NK-92 (cell line): ENCODE results near the gene ADGRA3.
"Not testable (repeated sequence)": the region's sequence is repeated elsewhere in the genome, so short reads cannot be mapped to it uniquely, and the experiment has no call there.

Experiments
- DNase-seq: peaks from one replicate; lab custom pipeline; 2025; ENCODE audit not compliant: unreplicated experiment; lab: John Stamatoyannopoulos, UW

ADGRA3 gene

DNA sequence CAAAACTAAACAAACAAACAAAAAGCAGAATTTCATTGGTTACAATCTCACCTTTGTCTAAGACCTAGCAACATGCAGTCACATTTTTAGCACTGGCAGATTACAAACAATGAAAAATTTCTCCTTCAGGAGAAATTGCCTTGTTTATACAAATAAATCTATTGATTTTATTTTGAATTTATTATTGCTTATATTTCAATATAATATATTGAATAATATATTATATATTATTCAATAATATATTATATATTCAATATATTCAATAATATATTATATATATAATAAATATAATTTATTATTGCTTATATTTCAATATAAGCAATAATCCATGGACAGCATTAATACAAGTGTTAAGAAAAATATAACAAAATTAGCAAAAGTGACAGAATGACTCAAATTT lies 131.7 kb downstream of the ADGRA3 start:
- DNase-seq = no peak

DNA sequence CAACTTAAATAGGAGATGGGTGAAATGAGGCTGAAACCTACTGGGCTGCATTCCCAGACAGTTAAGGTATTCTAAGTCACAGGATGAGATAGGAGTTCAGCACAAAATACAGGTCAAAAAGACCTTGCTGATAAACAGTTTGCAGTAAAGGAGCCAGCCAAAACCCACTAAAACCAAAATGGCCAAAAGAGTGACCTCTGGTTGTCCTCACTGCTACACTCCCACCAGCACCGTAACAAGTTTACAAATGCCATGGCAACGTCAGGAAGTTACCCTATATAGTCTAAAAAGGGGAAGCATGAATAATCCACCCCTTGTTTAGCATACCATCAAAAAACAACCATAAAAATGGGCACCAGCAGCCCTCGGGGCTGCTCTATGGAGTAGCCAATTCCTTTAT lies 133.7 kb downstream of the ADGRA3 start:
- not testable (repeated sequence) for DNase-seq

DNA sequence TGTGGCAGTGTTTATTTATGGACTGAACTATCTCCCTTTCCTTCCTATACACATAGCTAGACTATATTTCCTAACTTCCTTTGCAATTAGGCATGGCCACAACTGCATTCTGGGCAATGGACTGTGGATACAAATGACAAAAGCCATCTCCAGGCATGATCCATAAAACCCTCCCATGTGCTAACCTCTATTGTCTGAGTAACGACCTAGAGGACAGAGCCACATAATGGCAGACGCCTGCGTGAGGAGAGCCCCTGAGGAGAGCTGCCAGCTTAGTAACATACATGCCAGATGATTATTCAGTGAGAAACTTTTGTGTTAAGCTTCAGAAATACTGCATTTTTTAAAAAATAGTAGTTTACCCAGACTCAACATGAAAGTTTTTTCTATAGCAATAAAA lies 142.9 kb downstream of the ADGRA3 start:
- no peak for DNase-seq

DNA sequence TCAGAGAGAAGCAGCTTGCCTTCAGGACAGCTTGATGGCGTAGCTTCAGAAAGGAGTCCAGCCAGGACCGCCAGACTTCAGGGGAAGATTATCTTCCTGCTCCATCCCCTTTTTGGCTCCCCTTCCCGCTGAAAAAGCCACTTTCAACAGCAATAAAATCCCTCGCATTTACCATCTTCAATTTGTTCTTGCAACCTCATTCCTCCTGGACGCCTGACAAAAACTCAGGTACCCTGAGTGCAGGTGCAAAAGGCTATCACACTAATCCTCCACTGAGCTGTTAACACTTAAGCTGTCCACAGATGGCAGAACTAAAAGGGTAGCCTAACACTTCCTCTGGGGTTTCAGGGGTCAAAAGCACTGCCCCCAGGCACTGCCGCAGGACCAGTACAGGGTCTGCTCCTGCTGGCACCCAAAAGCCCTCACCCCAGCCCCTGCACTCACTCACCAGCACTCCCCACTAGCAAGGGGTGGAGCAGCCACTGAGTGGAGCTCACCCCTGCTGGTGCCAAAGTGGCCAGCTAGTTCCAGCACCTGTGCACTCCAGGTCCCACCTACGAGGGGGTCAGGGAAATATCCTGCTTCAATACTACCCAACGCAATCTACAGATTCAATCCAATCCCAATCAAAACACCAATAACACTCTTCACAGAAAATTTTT lies 145.8 kb downstream of the ADGRA3 start:
- DNase-seq = no peak

DNA sequence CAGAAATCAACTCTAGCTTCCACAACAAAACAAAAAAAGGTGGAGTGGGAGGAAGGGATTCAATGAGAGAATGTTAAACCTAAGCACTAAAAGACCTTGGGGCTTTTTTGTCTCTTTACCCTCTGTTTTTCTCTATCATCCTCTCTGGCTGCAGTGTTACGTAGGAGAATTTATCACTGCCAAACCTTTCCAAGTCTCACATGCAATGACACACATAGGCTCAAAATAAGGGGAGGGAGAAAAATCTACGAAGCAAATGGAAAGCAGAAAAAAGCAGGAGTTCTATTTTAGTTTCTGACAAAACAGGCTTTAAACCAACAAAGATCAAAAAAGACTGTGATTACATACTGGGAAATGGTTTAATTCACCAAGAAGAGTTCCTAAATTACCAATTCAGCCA lies 152.1 kb downstream of the ADGRA3 start:
- no peak for DNase-seq

DNA sequence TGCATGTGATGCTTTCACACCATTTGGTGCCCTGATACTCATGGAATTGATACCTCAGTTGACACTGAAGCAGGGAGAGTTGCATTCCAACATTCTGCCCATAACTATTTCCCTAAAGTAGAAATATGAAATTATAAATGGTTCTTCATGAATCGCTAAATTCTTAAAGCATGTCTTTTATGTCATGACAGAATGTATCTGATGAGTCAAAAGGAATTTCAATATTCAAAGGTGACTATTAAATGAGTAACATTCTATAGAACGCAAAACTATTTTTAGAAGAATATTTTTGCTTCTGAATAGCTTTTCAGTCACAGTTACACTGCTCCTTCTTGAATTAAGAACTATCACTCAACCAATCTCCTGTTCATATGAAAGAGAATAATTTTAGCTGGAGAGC lies 152.8 kb downstream of the ADGRA3 start:
- no peak for DNase-seq

DNA sequence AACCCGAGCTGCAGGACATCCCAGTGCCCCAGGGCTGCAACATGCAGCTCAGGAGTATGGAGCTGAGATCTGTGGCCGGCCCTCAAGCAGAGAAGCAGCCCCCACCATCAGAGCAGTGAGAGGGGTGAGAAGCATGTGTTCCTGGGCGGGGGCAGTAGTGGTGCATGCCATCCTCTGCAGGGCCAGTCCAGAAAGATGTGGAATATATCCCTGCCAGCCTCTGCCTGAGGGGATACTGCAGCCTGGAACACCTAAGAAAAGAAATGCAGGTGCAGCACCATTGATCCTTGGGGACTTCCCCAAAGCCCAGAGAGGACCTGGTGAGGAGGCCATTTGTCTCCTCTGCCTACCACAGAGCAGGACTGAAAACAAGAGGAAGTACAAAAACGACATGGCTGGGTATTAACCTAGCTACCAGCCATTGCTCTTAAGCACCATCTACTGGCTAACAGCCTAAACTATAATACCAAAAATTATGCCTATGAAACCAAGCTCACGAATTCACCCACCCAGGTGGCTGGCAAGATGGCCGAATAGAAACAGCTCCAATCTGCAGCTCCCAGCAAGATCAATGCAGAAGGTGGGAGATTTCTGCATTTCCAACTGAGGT lies 158.8 kb downstream of the ADGRA3 start:
- no peak for DNase-seq

DNA sequence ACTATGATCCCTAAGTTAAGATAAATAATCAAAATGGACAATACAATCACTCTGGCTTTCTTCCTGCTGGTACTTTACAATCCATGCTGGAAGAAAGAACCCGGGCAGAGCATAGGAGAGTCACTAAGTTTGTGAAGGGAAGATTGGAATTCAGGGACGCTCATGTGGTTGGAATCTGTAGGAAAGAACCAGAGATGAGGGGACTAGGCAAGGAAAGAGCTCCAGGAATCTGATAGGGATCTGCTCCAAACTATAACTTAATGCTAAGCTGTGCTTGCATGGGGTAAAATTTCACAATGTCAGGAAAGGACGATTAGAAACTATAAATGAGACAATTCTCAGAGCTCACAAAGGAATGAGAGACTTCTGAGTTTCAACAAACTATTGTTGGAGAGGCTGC lies 167.5 kb downstream of the ADGRA3 start:
- DNase-seq = no peak

DNA sequence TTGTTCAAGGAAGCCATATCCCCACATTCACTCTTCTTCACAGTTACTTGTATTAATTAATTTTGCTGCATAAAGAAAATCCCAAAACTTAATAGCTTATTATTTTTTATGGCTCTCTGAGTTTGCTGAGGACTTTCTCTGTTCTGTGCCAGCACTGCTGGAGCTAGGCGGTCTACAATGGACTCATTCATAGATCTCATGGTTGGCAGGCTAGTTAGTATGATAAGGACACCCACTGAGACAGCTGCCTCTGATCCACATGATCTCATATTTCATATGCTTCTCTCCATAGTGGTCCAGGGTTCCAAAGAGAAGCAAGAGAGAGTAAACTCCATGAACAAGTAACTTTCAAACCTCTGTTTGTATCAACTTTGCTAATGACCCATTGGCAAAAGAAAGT lies 170.2 kb downstream of the ADGRA3 start:
- no peak for DNase-seq

DNA sequence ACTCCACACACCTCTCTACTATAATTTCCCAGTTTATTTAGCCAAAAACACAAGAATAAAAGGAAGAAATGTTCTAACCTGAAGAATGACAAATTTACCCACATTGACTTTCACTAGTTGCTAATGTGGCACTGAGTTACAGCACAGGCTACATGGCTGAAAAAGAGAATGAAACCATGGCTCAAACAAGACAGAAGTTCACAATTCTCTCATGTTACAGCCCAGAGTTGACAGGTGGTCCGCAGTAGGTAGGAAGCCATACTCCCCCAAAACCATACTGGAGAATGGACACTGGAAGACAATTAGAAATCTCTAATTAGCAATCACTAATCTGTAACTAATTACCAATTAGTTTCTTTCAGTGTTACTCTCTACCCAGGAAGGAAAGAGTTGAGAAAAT lies 170.8 kb downstream of the ADGRA3 start:
- no peak for DNase-seq

DNA sequence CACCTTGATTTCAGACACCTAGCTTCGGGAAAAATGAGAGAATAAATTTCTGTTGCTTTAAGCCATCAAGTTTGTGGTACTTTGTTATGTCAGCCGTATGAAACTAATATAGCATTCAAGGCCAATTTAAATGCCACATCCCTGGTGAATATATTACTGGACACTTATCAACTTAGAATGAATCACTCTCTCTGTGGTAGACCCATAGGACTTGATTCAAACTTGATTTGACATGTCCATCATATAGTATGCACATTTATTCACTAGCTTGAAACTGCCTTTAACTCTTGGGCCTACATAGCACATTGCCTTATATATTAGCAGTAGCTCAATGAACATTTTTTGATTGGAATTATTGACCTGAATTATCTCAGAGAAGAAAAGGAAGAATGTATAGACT lies 172.3 kb downstream of the ADGRA3 start:
- no peak for DNase-seq

DNA sequence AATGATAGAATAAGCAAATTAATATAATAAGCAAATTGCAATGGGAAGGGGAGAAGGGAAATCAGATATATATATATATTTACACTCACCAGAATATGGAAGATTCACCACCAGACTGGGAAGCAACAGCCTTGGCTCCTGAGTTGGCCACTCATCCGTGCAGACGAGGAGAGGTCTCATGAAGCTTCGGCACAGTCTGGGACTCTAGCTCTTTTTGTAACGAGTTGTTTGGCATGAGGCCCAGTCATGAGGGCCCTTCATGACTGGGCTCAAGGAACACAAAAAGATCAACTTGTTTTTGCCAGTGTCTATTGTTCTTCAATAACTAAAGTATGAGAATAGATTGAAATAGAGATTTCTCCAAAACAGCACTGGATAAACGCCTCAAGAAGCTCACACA lies 176.4 kb downstream of the ADGRA3 start:
- no peak for DNase-seq

DNA sequence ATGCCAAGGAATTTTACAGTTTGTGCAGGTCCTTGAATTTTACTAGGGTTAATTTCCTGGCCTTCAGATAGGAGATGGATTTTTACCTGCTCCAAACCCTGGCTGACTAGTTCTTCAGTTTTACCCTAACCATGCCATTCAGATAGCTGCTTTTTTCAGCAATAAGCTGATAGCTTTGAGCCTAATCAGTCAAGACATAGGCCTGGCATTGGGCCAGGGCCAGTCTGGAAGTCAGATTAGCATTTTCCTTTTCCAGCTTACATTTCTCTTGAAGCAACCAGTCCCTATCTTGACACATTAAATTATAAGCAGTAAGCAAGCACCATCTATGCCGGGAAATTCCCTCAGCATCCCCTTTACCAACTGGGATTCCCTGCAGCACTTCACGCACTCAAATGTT lies 177.1 kb downstream of the ADGRA3 start:
- no peak for DNase-seq
